Effector CD4-positive, alpha-beta T cell (primary cell): ENCODE results near the gene IL2RA.

Source experiments
- DNase-seq: peaks from one replicate; pipeline ENCODE4 v3.0.0-alpha.2; 2020

The IL2RA gene

GRCh38 chr10:6037422-6037821 is 24.7 kb downstream of the IL2RA start:
- DNase-seq, result no peak

GRCh38 chr10:6036861-6037321 is 25.3 kb downstream of the IL2RA start:
- DNase-seq, result peak; percentile 51

- no peak for DNase-seq
Measured at GRCh38 chr10:6035931-6036575, 26.1 kb downstream of the IL2RA start.

- no peak for DNase-seq
Measured at GRCh38 chr10:6035101-6035834, 26.9 kb downstream of the IL2RA start.

GRCh38 chr10:6034371-6034770 is 27.8 kb downstream of the IL2RA start:
- no peak for DNase-seq

GRCh38 chr10:6033954-6034353 is 28.2 kb downstream of the IL2RA start:
- no peak for DNase-seq

GRCh38 chr10:6030940-6031339 is 31.2 kb downstream of the IL2RA start:
- no peak for DNase-seq

DNA sequence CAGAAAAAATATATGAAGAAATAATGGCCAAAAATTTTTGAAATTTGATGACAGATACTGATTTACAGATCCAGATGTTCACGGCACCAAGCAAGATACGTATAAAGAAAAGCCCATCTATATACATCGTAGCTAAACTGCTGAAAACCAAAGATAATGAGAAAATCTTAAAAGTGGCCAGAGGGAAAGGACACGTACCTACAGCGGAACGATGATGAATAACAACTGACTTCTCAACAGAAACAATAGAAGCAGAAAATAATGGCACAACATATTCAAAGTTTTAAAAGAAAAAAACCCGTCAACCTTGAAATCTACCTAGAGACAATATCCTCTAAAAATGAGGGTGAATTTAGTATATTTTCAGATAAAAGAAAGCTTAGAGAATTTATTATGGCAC is 31.9 kb downstream of the IL2RA start:
- DNase-seq, result no peak

GRCh38 chr10:6027929-6028328 is 34.2 kb downstream of the IL2RA start:
- no peak for DNase-seq

- no peak for DNase-seq
Measured at GRCh38 chr10:6025683-6026255, 36.4 kb downstream of the IL2RA start.

DNA sequence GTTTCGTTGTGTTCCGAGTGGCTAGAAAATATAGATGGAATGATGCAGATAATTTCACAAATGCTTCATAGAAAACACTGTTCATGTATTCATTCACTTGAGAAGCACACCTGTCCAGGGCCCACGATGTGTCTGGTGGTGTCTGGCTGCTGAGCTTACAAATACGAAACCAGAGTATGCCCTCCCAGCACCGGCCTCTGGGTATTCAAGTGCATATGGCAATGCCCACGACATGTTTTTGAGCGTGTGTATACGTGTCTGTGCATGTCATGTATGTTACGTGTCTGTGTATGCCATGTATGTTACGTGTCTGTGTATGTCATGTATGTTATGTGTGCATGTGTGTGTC is 37.9 kb downstream of the IL2RA start:
- no peak for DNase-seq

DNA sequence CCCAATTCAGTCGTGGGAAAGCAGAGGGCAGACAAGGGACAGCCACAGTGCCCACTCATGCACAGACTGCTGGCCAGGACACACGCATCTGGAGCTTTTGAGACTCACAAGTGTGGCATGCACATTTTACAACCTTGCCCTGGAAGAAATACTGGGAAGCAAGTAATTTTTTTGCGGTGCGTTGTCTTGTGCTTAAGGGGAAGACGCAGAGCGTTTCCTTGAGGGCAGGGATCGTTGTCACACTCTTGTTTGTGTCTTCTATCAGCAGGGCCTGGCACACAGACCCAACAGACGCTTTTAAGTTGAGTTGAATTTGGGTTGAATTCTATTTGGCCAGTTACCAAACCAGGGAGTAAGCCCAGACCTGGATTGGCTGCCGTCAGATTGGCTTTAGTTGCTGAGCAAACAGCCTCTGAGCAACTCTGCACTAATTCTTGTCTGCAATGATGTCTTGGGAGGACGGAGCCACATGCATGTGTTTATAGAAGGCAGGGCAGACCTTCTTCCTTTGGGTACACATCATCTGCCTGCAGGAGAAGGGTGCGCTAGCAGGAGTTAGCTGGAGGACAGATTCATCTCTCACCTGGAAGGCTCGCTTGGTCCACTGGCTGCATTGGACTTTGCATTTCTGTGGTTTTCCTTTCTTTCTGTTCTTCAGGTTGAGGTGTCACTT is 38.4 kb downstream of the IL2RA start:
- DNase-seq, result no peak

DNA sequence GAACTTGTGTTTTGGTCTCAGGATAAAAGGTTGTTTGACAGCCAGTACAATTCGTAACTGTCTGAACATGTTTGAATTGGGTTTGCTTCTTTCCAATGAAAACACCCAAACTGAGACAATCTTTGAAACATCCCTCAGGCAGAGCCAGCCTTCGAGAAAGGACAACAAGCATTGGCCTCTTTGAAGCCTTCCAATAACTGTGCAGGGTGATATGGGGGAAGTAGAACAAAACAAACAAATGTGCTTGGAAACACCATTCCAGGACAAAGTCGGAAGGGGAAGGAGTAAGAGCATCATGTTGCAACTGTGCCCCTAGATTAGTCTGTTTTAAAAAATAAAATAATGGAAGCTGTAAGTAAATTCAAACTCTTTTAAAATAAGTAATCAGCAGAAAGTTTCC is 39.5 kb downstream of the IL2RA start:
- DNase-seq, result no peak

DNA sequence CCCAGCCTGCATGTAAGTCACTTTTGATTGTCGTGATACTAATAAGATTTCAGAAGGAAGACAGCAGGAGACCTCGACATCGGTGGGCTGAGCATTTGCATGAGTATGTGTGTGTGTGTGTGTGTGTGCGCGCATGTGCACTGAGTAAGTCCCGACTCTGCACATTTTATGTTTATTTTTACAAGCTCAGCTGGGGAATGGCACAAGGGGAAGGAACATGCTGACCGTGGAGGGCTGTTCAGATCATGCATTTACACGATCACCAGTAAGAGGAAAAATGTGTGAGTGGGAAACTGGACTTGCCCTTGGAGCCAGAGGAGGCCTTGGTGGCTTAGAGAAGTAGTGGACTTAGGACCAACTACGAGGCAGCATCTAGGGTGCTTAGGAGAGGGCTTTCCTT is 41.3 kb downstream of the IL2RA start:
- DNase-seq, result no peak

DNA sequence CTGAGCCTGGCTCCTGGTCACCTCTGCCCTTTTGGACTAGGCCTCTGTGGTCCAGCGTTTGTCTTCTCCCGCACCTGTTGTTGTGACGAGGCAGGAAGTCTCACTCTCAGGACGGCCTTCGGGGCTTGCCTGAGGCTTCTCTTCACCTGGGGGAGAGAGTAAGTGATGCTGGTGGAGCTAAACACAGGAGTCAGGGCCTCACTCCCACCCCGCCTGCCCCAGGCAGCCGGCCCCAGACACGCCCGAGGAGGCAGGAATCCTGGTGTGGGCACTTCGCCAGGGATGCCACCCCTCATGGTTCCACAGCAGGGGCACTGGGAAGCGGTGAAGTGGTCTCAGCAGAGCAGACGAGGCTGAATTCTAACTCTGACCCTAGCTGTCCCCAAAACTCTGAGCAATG is 42.4 kb downstream of the IL2RA start:
- no peak for DNase-seq

DNA sequence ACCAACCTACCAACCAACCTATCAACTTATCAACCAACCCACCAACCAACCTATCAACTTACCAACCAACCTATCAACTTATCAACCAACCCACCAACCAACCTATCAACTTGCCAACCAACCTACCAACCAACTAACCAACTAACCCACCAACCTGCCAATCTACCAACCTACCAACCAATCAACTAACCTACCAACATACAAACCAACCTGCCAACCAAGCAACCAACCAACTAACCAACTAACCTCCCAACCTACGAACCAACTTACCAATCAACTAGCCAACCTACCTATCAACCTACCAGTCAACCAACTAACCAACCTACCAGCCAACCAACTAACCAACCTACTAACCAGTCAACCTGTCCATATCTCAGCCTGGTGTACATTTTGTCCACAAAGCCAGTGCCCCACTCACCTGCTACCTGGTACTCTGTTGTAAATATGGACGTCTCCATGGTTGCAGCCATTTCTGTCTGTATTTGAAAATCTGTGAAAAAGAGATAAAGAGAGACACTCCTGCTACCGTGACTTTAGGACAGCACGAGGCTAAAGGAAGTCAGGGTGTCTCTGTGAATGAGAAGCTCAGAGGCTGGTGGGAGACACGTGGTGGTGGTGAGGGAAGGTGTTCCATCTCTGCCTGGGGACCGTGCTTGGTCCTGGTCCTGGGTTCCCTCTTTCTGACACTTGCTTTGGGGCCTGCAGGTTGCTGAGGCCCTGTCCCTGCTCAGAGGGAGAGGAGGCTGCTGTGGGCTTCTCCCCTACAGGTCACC is 43.0 kb downstream of the IL2RA start:
- no peak for DNase-seq

- DNase-seq, result no peak
Measured at GRCh38 chr10:6018422-6018821, 43.7 kb downstream of the IL2RA start.

DNA sequence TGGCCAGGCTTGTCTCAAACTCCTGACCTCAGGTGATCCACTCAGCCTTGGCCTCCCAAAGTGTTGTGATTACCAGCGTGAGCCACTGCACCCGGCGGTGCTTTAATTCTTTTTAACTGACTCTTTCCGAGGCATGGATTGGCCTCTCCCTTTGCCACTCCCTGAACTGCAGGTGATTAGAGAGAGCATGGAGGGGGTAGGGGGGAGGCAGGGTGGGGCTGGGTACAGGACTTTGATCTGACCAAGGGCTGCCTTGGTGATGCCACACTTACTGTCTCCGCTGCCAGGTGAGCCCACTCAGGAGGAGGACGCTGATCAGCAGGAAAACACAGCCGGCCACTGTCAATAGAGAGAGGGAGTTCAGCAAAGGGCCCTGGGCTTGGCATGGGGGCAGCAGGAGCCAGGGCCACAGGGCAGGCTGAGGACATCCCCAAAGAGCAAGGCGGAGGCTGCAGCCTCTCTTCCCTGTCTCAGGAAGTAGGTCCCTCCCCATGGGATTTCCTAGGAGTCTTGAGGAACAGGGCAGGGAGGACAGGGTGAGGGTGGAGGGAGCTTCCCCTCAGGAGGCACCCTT is 44.3 kb downstream of the IL2RA start:
- DNase-seq, result no peak

DNA sequence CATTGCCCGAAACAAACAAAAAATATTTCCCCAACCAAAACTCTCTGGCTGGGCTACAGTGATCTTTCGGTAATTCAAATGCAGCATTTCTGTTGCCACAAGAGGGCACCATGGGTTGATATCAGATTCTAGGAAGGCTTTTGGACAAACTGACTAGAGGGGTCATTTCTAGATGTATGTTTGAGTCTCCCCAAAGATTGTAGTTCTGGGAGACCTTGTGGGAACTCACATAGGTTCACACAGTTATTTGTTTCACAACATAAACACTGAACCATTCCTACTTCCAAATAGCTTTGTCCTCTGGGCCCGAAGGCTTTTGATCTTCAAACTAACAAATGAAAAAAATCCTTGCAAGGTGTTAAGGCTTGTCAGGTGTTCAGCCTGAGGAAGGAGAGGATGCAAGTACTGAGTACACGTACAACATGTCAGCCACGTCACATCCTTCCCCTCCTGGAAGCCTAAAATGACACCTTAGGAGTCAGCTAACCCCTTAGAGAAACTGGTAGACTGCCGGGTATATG is 47.9 kb downstream of the IL2RA start:
- peak; percentile 59 for DNase-seq

GRCh38 chr10:6013413-6014192 is 48.6 kb downstream of the IL2RA start:
- DNase-seq, result no peak

DNA sequence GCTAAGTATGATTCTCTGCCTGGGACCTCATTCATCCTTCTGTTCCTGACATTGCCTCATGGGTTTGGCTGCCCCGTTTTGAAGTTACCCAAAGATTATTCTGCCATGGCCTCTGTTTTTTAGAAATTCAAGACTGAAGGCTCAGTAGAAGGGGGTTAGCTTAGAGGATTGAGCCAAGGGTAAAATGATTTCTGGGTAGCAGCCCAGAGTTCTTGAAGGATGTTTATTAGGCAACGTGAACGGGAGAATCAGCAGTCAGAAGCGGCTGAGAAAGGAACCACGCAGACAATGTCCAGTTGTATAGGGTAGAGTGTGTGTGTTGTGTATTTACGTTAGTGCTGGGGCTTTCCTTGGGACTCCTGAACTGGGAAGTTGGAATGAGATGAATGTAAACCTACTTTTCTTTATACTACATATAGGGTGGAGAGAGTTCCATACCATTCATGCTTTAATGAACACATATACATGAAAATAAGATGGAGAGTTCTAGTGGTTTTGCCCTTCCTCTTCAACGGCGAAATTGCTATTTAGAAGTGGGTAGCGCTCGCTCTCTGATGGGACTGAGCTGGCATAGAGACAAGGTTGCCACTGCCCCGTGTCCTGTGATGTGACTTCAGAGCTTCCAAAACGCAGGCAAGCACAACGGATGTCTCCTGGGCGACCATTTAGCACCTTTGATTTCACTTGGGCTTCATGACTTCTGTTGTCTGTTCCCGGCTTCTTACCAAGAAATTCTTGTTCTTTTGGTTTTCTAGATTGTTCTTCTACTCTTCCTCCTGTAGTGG is 49.9 kb downstream of the IL2RA start:
- DNase-seq, result no peak
